HG02852 (cell line): Measurements from ENCODE around the gene UGP2.

Source experiments
- ATAC-seq: cut with Tn5 transposase; IDR thresholded peaks from one replicate; pipeline ENCODE4 v1.9.1; 2021; ENCODE audit warnings: mild to moderate bottlenecking, moderate library complexity; ENCODE audit not compliant: unreplicated experiment

The UGP2 gene

GRCh38 chr2:63863707-63864106, 22.0 kb downstream of the UGP2 start:
- ATAC-seq = no peak

- ATAC-seq = no peak
Measured at GRCh38 chr2:63865159-63865799, 23.6 kb downstream of the UGP2 start.

- ATAC-seq = no peak
Measured at GRCh38 chr2:63866009-63866709, 24.5 kb downstream of the UGP2 start.

GRCh38 chr2:63870679-63871078, 29.0 kb downstream of the UGP2 start:
- no peak for ATAC-seq

- no peak for ATAC-seq
Measured at GRCh38 chr2:63871864-63872263, 30.2 kb downstream of the UGP2 start.

- ATAC-seq = no peak
Measured at GRCh38 chr2:63872571-63873328, 31.1 kb downstream of the UGP2 start.

GRCh38 chr2:63874204-63875130, 32.8 kb downstream of the UGP2 start:
- ATAC-seq = no peak

GRCh38 chr2:63875131-63875527, 33.4 kb downstream of the UGP2 start:
- no peak for ATAC-seq

- no peak for ATAC-seq
Measured at GRCh38 chr2:63875559-63876245, 34.0 kb downstream of the UGP2 start.

- no peak for ATAC-seq
Measured at GRCh38 chr2:63876311-63876710, 34.6 kb downstream of the UGP2 start.

GRCh38 chr2:63878486-63878885, 36.8 kb downstream of the UGP2 start:
- ATAC-seq = no peak

GRCh38 chr2:63879876-63880433, 38.3 kb downstream of the UGP2 start:
- no peak for ATAC-seq

GRCh38 chr2:63880625-63881024, 38.9 kb downstream of the UGP2 start:
- ATAC-seq = no peak

GRCh38 chr2:63881205-63881604, 39.5 kb downstream of the UGP2 start:
- no peak for ATAC-seq

- no peak for ATAC-seq
Measured at GRCh38 chr2:63882395-63883105, 40.9 kb downstream of the UGP2 start.

- ATAC-seq = no peak
Measured at GRCh38 chr2:63886445-63886844, 44.7 kb downstream of the UGP2 start.

- no peak for ATAC-seq
Measured at GRCh38 chr2:63888053-63888452, 46.4 kb downstream of the UGP2 start.

GRCh38 chr2:63888490-63889402, 47.0 kb downstream of the UGP2 start:
- no peak for ATAC-seq
